Stimulated activated CD4-positive, alpha-beta T cell treated with anti-CD3 and anti-CD28 coated beads, Interleukin-15, amount 100 ng/mL, for 48 hours (primary cell): ENCODE data around the gene ATXN1L.
A peak's percentile ranks its signal among the peaks of the same experiment; 100 is the strongest.
"Not testable (repeated sequence)": the region's sequence is repeated elsewhere in the genome, so short reads cannot be mapped to it uniquely, and the experiment has no call there.

Experiments
- DNase-seq, 2 donors: peaks; one replicate each; pipeline ENCODE4 v3.0.0-alpha.2; 2020; ENCODE audit warnings: low read depth in 2 of 2

The ATXN1L gene

GRCh38 chr16:71893888-71894228 is 48.1 kb downstream of the ATXN1L start:
- DNase-seq, result no peak

- peak; percentile 8 to 9 for DNase-seq
Observed at GRCh38 chr16:71894229-71894920, 48.6 kb downstream of the ATXN1L start.

- DNase-seq, result peak; percentile 97 to 98
Observed at GRCh38 chr16:71894921-71895678, 49.3 kb downstream of the ATXN1L start, which contains the start of gene IST1. IST1 (plus strand) TSS chr16:71895531; CDS start chr16:71915641, 20,110 bp downstream.

DNA sequence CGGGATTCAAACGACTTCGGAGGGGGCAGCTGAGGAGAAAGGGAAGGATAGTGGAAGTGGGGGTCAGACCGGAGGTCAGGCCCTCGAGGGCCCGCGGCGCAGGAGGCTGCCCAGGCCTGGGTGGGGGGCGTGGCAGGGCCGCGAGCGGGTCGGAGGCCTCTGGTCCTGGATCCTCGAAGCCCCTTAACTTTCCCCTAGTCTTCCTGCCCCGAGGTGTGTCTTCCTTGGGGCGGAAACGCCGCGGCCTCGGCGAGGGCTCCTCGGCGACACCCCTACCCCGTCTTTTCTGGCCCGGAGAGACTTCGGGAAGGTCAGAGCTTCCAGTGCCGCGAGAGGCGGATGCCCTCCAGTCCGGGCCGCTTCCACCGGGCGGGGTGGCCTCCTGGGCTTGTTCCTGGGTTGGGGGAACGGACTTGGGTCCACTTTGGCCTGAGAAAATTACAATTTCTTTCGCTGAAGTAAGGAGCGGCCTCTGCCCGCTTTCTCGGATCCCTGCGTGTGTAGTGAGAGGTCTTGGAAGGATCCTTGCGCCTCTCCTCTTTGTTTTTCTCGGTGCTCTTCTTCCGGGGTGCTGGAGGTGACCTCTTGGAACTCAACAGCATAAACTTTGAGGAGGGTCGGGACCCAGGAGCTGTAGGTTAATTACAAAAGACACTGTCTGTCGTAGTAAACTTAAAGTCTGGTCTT is 50.0 kb downstream of the ATXN1L start:
- peak in 1 of 2 donors; percentile 11 for DNase-seq

DNA sequence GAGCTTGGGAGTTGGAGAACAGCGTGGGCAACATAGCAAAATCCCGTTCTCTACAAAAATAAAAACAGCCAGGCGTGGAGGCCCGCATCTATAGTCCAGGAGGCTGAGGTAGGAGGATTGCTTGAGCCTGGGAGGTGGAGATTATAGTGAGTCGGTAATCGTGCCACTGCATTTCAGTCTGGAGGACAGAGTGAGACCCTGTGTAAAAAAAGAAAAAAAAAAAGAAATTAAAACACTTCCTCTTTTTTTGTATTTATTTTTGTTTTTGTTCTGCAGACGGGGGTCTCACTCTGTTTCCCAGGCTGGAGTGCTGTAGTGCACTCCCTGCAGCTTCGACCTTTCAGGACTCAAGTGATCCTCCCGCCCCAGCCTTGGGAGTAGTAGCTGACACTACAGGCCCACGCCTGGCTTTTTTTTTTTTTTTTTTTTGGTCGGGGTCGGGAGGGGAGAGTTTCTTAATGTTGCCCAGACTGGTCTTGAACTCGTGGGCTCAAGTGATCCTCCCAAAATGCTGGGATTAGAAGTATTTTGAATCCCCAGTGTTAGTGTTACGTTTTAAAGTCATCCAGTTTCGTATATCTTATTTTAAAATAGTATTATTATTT is 51.1 kb downstream of the ATXN1L start:
- DNase-seq, result no peak

DNA sequence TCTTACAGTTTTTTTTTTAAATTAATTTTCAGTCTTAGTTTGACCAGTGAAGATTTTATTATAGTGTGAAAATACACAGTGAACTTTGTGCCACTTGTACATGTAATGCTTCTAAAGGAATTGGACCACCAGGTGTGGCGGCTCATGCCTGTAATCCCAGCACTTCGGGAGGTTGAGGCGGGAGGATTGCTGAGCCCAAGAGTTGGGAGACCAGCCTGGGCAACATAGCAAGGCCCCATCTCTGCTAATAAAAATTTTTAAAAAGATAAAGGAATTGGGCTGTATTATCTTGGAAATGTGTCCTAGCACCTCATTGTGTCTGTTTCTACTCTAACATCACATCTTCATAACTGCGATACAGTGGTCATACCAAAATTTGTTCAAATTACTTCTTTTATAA is 53.4 kb downstream of the ATXN1L start:
- DNase-seq, result no peak

GRCh38 chr16:71902656-71903365 is 57.0 kb downstream of the ATXN1L start:
- no peak for DNase-seq

- DNase-seq, result no peak
Observed at GRCh38 chr16:71903608-71904007, 57.8 kb downstream of the ATXN1L start.

GRCh38 chr16:71904239-71904638 is 58.5 kb downstream of the ATXN1L start:
- DNase-seq, result no peak

DNA sequence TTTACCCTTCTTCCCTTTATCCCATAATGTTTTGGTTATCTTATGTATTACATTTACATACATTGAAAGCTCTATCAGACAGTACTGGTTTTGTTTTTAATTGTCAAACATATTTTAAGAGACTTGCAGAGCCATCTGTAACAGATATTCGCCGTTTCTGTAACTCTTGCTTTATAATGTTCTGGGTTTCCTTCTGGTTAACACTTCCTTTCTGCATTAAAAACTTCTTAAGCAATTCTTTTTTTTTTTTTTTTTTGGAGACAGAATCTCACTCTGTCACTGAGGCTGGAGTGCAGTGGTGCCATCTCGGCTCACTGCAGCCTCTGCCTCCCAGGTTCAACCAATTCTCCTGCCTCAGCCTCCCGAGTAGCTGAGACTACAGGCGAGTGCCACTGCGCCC is 60.0 kb downstream of the ATXN1L start:
- DNase-seq, result not testable (repeated sequence)
